ENCODE results near the gene PLEKHA5. TPM values are rescaled to one million over a fixed set of nuclear protein-coding genes. Genes with fewer than 3 reads are reported as not detected.

The PLEKHA5 gene
- total and polyA plus RNA-seq, 3 donors from 2014 or later, result 22.4 to 37.5 (median 34.8) TPM

DNA sequence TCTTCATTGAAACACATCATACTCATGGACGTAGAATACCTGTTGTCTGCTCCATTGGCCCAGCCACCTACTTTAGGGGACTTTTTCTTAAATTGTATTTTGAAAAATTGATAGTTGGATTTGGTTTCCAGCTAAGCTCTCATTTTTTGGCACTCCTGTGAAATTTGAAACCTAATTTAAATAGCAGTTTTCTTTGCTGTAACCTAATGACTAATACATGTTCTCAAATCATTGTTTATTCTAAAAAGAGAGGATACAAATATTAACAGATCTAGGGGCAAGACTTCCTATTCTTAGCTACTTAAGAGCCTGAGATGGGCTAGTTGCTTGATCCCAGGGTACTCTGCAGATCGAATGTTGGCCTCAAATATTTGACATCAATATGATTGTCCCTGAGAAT lies 78.9 kb downstream of the PLEKHA5 start:
- Histone ChIP-seq H3K4me1 (no peaks in the 10 kb centered on the region), H3K4me3 (no peak overlapping the region), H3K27me3 (no peaks in the 10 kb centered on the region), H3K27ac (no peak overlapping the region), H3K9me3 (no peaks in the 10 kb centered on the region), H3K36me3 (ENCODE audit: low read depth, missing control alignments) (no peaks in the 10 kb centered on the region)
- intact Hi-C loops (cut with DNase I; ENCODE audit: low total_unique reads), result no loop called here
- DNase-seq, result no peak
- 41 to 48% methylated on average over 2 of the region's 2 CpGs for WGBS, 2 donors
- TF ChIP-seq, protein P1, sequence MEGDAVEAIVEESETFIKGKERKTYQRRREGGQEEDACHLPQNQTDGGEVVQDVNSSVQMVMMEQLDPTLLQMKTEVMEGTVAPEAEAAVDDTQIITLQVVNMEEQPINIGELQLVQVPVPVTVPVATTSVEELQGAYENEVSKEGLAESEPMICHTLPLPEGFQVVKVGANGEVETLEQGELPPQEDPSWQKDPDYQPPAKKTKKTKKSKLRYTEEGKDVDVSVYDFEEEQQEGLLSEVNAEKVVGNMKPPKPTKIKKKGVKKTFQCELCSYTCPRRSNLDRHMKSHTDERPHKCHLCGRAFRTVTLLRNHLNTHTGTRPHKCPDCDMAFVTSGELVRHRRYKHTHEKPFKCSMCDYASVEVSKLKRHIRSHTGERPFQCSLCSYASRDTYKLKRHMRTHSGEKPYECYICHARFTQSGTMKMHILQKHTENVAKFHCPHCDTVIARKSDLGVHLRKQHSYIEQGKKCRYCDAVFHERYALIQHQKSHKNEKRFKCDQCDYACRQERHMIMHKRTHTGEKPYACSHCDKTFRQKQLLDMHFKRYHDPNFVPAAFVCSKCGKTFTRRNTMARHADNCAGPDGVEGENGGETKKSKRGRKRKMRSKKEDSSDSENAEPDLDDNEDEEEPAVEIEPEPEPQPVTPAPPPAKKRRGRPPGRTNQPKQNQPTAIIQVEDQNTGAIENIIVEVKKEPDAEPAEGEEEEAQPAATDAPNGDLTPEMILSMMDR (IDR thresholded peaks at IDR 0.05), result no peak
- TF ChIP-seq POLR2A (IDR thresholded peaks at IDR 0.05), result no peak

DNA sequence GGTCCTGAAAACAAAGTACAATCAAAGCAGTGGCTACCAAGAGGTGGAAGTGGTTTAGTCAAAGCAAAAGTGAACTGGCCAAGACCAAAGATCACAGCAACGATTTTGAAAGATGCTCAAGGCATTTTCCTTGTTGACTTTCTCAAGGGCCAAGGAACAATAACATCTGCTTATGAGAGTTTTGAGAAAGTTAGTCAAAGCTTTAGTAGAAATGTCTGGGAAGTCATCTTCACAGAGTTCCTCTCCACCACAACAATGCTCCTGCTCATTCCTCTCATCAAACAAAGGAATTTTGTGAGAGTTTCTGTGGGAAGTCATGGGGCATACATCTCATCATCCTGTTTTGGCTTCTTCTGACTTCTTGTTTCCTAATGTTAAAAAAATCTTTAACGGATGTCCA lies 80.1 kb downstream of the PLEKHA5 start:
- H3K27me3 ChIP-seq, result no peaks in the 10 kb centered on the region
- 88 to 100% methylated on average over 2 of the region's 2 CpGs for WGBS, 2 donors
- TF ChIP-seq POLR2A (IDR thresholded peaks at IDR 0.05), result no peak
- TF ChIP-seq, protein P1 (IDR thresholded peaks at IDR 0.05), result no peak
- no peak for DNase-seq
- H3K27ac ChIP-seq, result no peak overlapping the region
- intact Hi-C loops (cut with DNase I; ENCODE audit: low total_unique reads), result no loop called here
- no peaks in the 10 kb centered on the region for H3K36me3 ChIP-seq (ENCODE audit: low read depth, missing control alignments)
- no peak overlapping the region for H3K4me3 ChIP-seq
- H3K4me1 ChIP-seq, result no peaks in the 10 kb centered on the region
- no peaks in the 10 kb centered on the region for H3K9me3 ChIP-seq

DNA sequence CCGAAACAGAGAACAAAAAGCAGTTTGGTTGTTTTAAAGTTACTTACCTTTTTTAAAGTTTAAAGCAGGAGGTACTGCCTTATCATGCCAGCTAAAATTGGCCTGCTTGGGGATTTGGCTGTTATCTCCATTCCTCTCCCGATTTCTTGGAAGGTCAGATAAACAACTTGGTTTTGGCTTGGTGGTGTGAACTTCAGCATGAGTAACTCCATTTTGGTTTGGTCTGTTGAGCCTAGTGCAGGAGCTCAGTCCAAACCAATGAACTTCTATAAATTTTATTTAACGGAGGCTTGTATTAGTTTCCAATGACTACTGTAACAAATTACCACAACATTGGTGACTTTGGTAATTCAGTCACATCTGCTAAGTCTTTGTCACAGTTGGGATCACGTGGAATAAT lies 82.3 kb downstream of the PLEKHA5 start:
- intact Hi-C loops (cut with DNase I; ENCODE audit: low total_unique reads), result no loop called here
- H3K27me3 ChIP-seq, result no peaks in the 10 kb centered on the region
- no peak overlapping the region for H3K27ac ChIP-seq
- 87% methylated on average over 4 of the region's 4 CpGs for WGBS, 2 donors
- H3K4me3 ChIP-seq, result no peak overlapping the region
- no peak for DNase-seq
- no peaks in the 10 kb centered on the region for H3K36me3 ChIP-seq (ENCODE audit: low read depth, missing control alignments)
- no peaks in the 10 kb centered on the region for H3K9me3 ChIP-seq
- TF ChIP-seq POLR2A (IDR thresholded peaks at IDR 0.05), result no peak
- TF ChIP-seq, protein P1 (IDR thresholded peaks at IDR 0.05), result no peak
- no peaks in the 10 kb centered on the region for H3K4me1 ChIP-seq

DNA sequence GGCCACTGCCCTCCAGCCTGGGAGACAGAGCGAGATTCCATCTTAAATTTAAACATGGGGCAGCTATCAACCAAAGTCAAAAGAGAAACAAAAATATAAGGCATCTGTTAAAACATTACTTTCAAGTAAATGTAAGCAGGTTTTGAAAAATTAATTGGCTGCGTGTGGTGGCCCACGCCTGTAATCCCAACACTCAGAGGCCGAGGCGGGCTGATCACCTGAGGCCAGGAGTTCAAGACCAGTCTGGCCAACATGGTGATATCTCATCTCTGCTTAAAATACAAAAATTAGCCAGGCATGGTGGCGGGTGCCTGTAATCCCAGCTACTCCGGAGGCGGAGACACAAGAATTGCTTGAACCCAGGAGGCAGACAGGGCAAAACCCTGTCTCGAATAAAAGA lies 82.7 kb downstream of the PLEKHA5 start:
- Histone ChIP-seq H3K9me3 (no peaks in the 10 kb centered on the region), H3K27ac (no peak overlapping the region), H3K27me3 (no peaks in the 10 kb centered on the region), H3K4me3 (no peak overlapping the region), H3K36me3 (ENCODE audit: low read depth, missing control alignments) (no peaks in the 10 kb centered on the region), H3K4me1 (no peaks in the 10 kb centered on the region)
- no peak for DNase-seq
- WGBS, 2 donors, result 96 to 97% methylated on average over 9 of the region's 9 CpGs
- TF ChIP-seq, protein P1 (IDR thresholded peaks at IDR 0.05), result no peak
- TF ChIP-seq POLR2A (IDR thresholded peaks at IDR 0.05), result no peak
- intact Hi-C loops (cut with DNase I; ENCODE audit: low total_unique reads), result no loop called here

DNA sequence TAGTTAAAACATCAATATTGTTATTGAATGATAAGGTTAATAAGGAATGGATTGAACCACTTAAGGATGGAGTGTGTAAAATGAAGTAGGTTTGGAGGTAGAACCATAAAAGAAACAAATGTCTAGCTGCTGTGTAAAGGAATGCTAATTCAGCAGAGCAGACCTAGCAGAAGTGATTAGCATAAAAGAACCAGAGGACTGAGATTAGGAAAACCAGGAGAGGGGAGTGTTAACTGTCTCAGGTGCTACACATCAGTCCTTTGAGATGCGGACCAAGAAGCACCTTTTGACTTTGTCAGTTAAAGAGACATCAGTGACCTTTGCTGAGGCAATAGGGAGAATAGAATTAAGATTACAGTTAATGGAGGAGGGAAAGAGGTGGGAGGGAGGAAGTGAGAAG lies 84.5 kb downstream of the PLEKHA5 start:
- TF ChIP-seq, protein P1 (IDR thresholded peaks at IDR 0.05), result no peak
- TF ChIP-seq POLR2A (IDR thresholded peaks at IDR 0.05), result no peak
- no peak overlapping the region for H3K27ac ChIP-seq
- WGBS, 2 donors, result 88 to 100% methylated on average over 1 of the region's 1 CpG
- no peaks in the 10 kb centered on the region for H3K9me3 ChIP-seq
- H3K36me3 ChIP-seq (ENCODE audit: low read depth, missing control alignments), result no peaks in the 10 kb centered on the region
- intact Hi-C loops (cut with DNase I; ENCODE audit: low total_unique reads), result no loop called here
- no peak overlapping the region for H3K4me3 ChIP-seq
- H3K4me1 ChIP-seq, result no peaks in the 10 kb centered on the region
- no peaks in the 10 kb centered on the region for H3K27me3 ChIP-seq
- no peak for DNase-seq

Measured in testis (tissue), 3 donors.